HepG2 (cell line): ENCODE results near the gene IDNK. TPM values are rescaled to one million over a fixed set of nuclear protein-coding genes. Genes with fewer than 3 reads are reported as not detected.

Source experiments
- ATAC-seq: fragments of 200-7000 bp; cut with Tn5 transposase; 3 replicates; pipeline ENCODE4 v1.9.1; 2020; ENCODE audit warnings: mild to moderate bottlenecking, moderate library complexity
- BruUV-seq: library from RNA; stranded (reverse); fragments of 400-500 nt; replicated peaks from 2 replicates; lab custom pipeline; 2021; lab: Mats Ljungman, UMichigan
- CTCF ChIA-PET: fragments of 300-600 bp; formaldehyde crosslinking; extraction: SDS; loops from one replicate; lab custom pipeline; 2021; ENCODE audit warnings: low total read pairs, inconsistent platforms, low intra/inter-chr PET ratio; lab: Yijun Ruan, JAX
- POLR2A ChIA-PET: fragments of 350-600 bp; sonication (Branson Sonifier 250); formaldehyde crosslinking; loops from one replicate; lab custom pipeline; 2020; ENCODE audit warnings: antibody characterized with exemption, inconsistent platforms; lab: Yijun Ruan, JAX
- DNase-seq: peaks from one replicate; pipeline ENCODE4 v3.0.0-alpha.2; 2015; ENCODE audit warnings: low spot score
- FAIRE-seq: peaks from 3 replicates; lab custom pipeline; 2011; peaks lifted over from hg19 to GRCh38; lab: Jason Lieb, UNC
- H2AFZ ChIP-seq: one replicate; pipeline ENCODE4 v1.6.1; 2011; ENCODE audit warnings: low read length, inconsistent platforms
- H3K27ac ChIP-seq: fragments of 300-600 bp; 3 replicates; pipeline ENCODE4 v1.8.0; 2011; ENCODE audit warnings: mixed run types, mild to moderate bottlenecking, mixed read lengths, low read length, inconsistent platforms; ENCODE audit not compliant: insufficient read depth; ENCODE audit errors: extremely low read length
- H3K27me3 ChIP-seq, 2 experiments: fragments of 200-600 bp in 1 of 2; 2 replicates in 1 of 2; 3 replicates in 1 of 2; pipeline versions ENCODE4 v1.6.0 to v1.8.0; 2011; ENCODE audit warnings: low read length in 2 of 2, mild to moderate bottlenecking in 2 of 2, moderate library complexity in 2 of 2, inconsistent platforms in 1 of 2; ENCODE audit not compliant: insufficient read depth in 2 of 2, control insufficient read depth in 1 of 2
- H3K36me3 ChIP-seq, 2 experiments: fragments of 200-600 bp in 1 of 2; replicated peaks in 1 of 2; 2 replicates in 1 of 2; 3 replicates in 1 of 2; pipeline versions ENCODE4 v1.5.1 to v1.8.0; 2011; ENCODE audit warnings: low read length in 2 of 2, inconsistent platforms in 1 of 2; ENCODE audit not compliant: insufficient read depth in 2 of 2, control insufficient read depth in 1 of 2
- H3K4me1 ChIP-seq: 2 replicates; pipeline ENCODE4 v1.5.1; 2012; ENCODE audit warnings: low read length, inconsistent platforms; ENCODE audit not compliant: insufficient read depth
- H3K4me2 ChIP-seq: 2 replicates; pipeline ENCODE4 v1.6.0; 2011; ENCODE audit warnings: low read depth, low read length, inconsistent platforms
- H3K4me3 ChIP-seq, 3 experiments: fragments of 200-600 bp in 1 of 3; sonication (generic), shearing (Covaris generic) in 1 of 3; replicated peaks in 1 of 3; 2 replicates each; pipeline ENCODE4 v1.5.1; 2011 to 2016; ENCODE audit warnings: low read length in 3 of 3, inconsistent platforms in 2 of 3, low read depth in 2 of 3, mild to moderate bottlenecking in 2 of 3, control low read depth in 1 of 3, mixed read lengths in 1 of 3; ENCODE audit not compliant: insufficient read depth in 1 of 3
- H3K79me2 ChIP-seq: one replicate; pipeline ENCODE4 v1.6.1; 2011; ENCODE audit warnings: low read length, inconsistent platforms; ENCODE audit not compliant: insufficient read depth
- H3K9ac ChIP-seq: 2 replicates; pipeline ENCODE4 v1.6.0; 2011; ENCODE audit warnings: mild to moderate bottlenecking, low read depth, low read length, inconsistent platforms; ENCODE audit not compliant: insufficient read depth
- H3K9me3 ChIP-seq: 2 replicates; pipeline ENCODE4 v1.5.1; 2012; ENCODE audit warnings: mild to moderate bottlenecking, low read length
- H4K20me1 ChIP-seq: 2 replicates; pipeline ENCODE4 v1.6.0; 2011; ENCODE audit warnings: inconsistent platforms, mild to moderate bottlenecking, low read length, moderate library complexity; ENCODE audit not compliant: insufficient read depth
- BRF2 ChIP-seq: sonication (generic); formaldehyde crosslinking; IDR thresholded peaks from 2 replicates; pipeline ENCODE4 v1.8.1; 2022; ENCODE audit warnings: mild to moderate bottlenecking, missing genetic modification reagents
- CSRNP2 ChIP-seq: sonication (generic); formaldehyde crosslinking; conservative IDR thresholded peaks from 2 replicates; pipeline ENCODE4 v1.8.0; 2022; ENCODE audit warnings: low read depth, missing genetic modification reagents
- GLMP ChIP-seq: sonication (generic); formaldehyde crosslinking; IDR thresholded peaks from 2 replicates; pipeline ENCODE4 v1.9.0; 2021; ENCODE audit warnings: missing genetic modification reagents, mild to moderate bottlenecking, borderline replicate concordance
- KDM5A ChIP-seq: fragments of 200-600 bp; sonication (generic); IDR thresholded peaks from 2 replicates; pipeline ENCODE4 v1.7.0; 2018; ENCODE audit warnings: antibody characterized with exemption, mild to moderate bottlenecking, low read length, borderline replicate concordance
- MBD4 ChIP-seq: IDR thresholded peaks from 2 replicates; pipeline ENCODE4 v1.6.1; 2012; ENCODE audit warnings: low read length, inconsistent platforms, borderline replicate concordance
- NFE2L1 ChIP-seq: sonication (generic); formaldehyde crosslinking; IDR thresholded peaks from 2 replicates; pipeline ENCODE4 v1.4.0; 2020; ENCODE audit warnings: missing genetic modification reagents, mild to moderate bottlenecking, borderline replicate concordance
- NR3C1 ChIP-seq: sonication (generic); formaldehyde crosslinking; IDR thresholded peaks from 2 replicates; pipeline ENCODE4 v1.4.0; 2020; ENCODE audit warnings: missing genetic modification reagents
- SATB2 ChIP-seq: sonication (generic); formaldehyde crosslinking; IDR thresholded peaks from 2 replicates; pipeline ENCODE4 v1.5.0; 2020; ENCODE audit warnings: missing genetic modification reagents
- STAT5B ChIP-seq: sonication (generic); formaldehyde crosslinking; IDR thresholded peaks from 2 replicates; pipeline ENCODE4 v1.4.0; 2020; ENCODE audit warnings: missing genetic modification reagents
- ZFYVE20 ChIP-seq: sonication (generic); formaldehyde crosslinking; IDR thresholded peaks from 2 replicates; pipeline ENCODE4 v1.8.0; 2023; ENCODE audit warnings: low read depth, mild to moderate bottlenecking, moderate library complexity, missing genetic modification reagents, borderline replicate concordance
- ZHX2 ChIP-seq, 2 experiments: sonication (generic) in 1 of 2; formaldehyde crosslinking in 1 of 2; IDR thresholded peaks; 2 replicates each; pipeline versions ENCODE4 v1.6.1 to v1.9.0; 2014 to 2022; ENCODE audit warnings: antibody characterized with exemption in 1 of 2, borderline replicate concordance in 1 of 2, inconsistent platforms in 1 of 2, low read depth in 1 of 2, missing genetic modification reagents in 1 of 2
- ZNF205 ChIP-seq: IDR thresholded peaks from 2 replicates; pipeline ENCODE4 v1.6.1; 2018; ENCODE audit warnings: missing biosample characterization, missing genetic modification reagents
- ZNF207 ChIP-seq: fragments of 450-650 bp; IDR thresholded peaks from 2 replicates; pipeline ENCODE4 v1.6.1; 2016; ENCODE audit warnings: antibody characterized with exemption, borderline replicate concordance
- ZNF557 ChIP-seq: sonication (generic); formaldehyde crosslinking; IDR thresholded peaks from 2 replicates; pipeline ENCODE4 v1.4.0; 2020; ENCODE audit warnings: missing genetic modification reagents
- ZNF883 ChIP-seq: sonication (generic); formaldehyde crosslinking; IDR thresholded peaks from 2 replicates; pipeline ENCODE4 v1.5.1; 2020; ENCODE audit warnings: mild to moderate bottlenecking, missing genetic modification reagents; ENCODE audit errors: not compliant biosample characterization
- WGBS: methylation state at CpG from one replicate; pipeline ENCODE4 v1.1.6; 2017; ENCODE audit warnings: low lambda C conversion rate; 5-methylcytosine and 5-hydroxymethylcytosine counted together
- in situ Hi-C: cut with HindIII; loops from 2 replicates; pipeline ENCODE4 v1.10.0; 2017; ENCODE audit warnings: low pct_unique_long_range_greater_than_20kb; ENCODE audit not compliant: extremely low pct_ligation_motif_present
- intact Hi-C: fragments of 100-400 bp; cut with micrococcal nuclease; formaldehyde crosslinking; loops from one replicate; pipeline ENCODE4 v1.10.0; 2022; ENCODE audit not compliant: unreplicated experiment
- polyA plus RNA-seq, 8 experiments: library from polyadenylated mRNA; depleted of rRNA in 3 of 8; stranded (reverse) in 7 of 8; unstranded in 1 of 8; fragments of >200 nt; fragmentation: Illumina TruSeq in 4 of 8; extraction: Trizol in 4 of 8; gene quantifications; 2 replicates each; pipeline versions ENCODE4 v1.2.1 to v1.2.3, GENCODE V29; 2011 to 2016; ENCODE audit warnings: low read depth in 4 of 8, missing spikeins in 1 of 8, mixed read lengths in 1 of 8; ENCODE audit not compliant: insufficient read depth in 1 of 8
- total RNA-seq, 5 experiments: library from RNA; depleted of rRNA; stranded (reverse); fragments of >200 nt; fragmentation: Illumina TruSeq; extraction: Trizol; gene quantifications; 2 replicates each; pipeline ENCODE4 v1.2.3, GENCODE V29; 2016; ENCODE audit warnings: low read depth in 1 of 5

Gene IDNK
- total and polyA plus RNA-seq, 2 of the 13 experiments (the other 11 are each of a cell fraction or from before 2014, with no cell fraction given), result 3.1 to 4.8 TPM

- DNase-seq, result no peak
- 86% methylated on average over 4 of the region's 4 CpGs for WGBS
- BruUV-seq, result no TSS peak
- Histone ChIP-seq H3K27me3 (no peaks in the 10 kb centered on the region), H3K9ac (no peak overlapping the region), H3K4me2 (no peak overlapping the region), H3K9me3 (no peaks in the 10 kb centered on the region), H3K4me1 (no peaks in the 10 kb centered on the region), H3K36me3 (no peaks in the 10 kb centered on the region), H4K20me1 (no peaks in the 10 kb centered on the region), H3K27ac (no peak overlapping the region), H2AFZ (no peak overlapping the region), H3K4me3 (no peak overlapping the region), H3K79me2 (no peaks in the 10 kb centered on the region)
- no peak for ATAC-seq
- intact Hi-C loops (no loop called here), in situ Hi-C loops (no loop called here)
- FAIRE-seq, result no peak
- ChIA-PET POLR2A (no interaction called here), CTCF (no interaction called here)
- TF ChIP-seq MBD4, result no peak
- no peak for TF ChIP-seq KDM5A
- no peak for TF ChIP-seq NR3C1 (CRISPR knock-in tag)
- TF ChIP-seq NFE2L1 (CRISPR knock-in tag), result no peak
- no peak for TF ChIP-seq ZFYVE20
- TF ChIP-seq SATB2 (CRISPR knock-in tag), result no peak
- no peak for TF ChIP-seq STAT5B
- TF ChIP-seq ZHX2 (IDR thresholded peaks at IDR 0.05; ENCODE audit: low read depth), result no peak
- TF ChIP-seq ZHX2 (CRISPR knock-in tag; IDR thresholded peaks at IDR 0.05; ENCODE audit: borderline replicate concordance), result no peak
- no peak for TF ChIP-seq CSRNP2 (CRISPR knock-in tag)
- TF ChIP-seq ZNF205 (CRISPR knock-in tag), result no peak
- no peak for TF ChIP-seq BRF2 (CRISPR knock-in tag)
- TF ChIP-seq ZNF207, result no peak
- no peak for TF ChIP-seq ZNF883
- no peak for TF ChIP-seq GLMP
- no peak for TF ChIP-seq ZNF557 (CRISPR knock-in tag)
These were observed 37.9 kb upstream of the IDNK start for GRCh38 chr9:83584995-83585394.
